ENCODE data around the gene TMEM61.

Gene TMEM61

DNA sequence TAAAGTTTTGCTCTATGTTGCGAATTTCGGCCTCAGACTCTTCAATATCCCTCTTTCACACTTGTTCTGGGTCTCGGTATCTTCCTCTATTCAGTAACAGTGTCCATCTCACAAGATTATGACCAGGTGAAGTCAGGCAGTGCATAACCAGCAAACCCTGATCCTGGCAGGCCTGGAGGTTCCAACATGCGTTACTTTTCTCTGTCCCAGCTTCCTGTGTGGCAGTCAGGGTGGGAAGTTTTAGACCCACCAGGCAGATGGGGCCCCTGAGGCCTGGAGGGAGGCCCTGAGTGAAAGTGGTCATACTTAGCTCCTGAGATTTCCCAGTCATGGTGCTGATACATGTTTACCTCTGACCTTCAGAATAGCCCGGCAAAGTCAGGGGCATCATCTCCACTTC is 5.1 kb downstream of the TMEM61 start:
- DNase-seq (ENCODE audit: low spot score): no peak

DNA sequence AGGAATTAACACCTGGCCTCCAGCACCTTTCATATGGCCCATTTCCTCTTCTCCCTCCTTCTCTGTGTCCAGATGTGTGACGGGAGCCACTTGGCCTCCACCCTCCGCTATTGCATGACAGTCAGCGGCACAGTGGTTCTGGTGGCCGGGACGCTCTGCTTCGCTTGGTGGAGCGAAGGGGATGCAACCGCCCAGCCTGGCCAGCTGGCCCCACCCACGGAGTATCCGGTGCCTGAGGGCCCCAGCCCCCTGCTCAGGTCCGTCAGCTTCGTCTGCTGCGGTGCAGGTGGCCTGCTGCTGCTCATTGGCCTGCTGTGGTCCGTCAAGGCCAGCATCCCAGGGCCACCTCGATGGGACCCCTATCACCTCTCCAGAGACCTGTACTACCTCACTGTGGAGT is 5.6 kb downstream of the TMEM61 start:
- DNase-seq (ENCODE audit: low spot score): no peak

DNA sequence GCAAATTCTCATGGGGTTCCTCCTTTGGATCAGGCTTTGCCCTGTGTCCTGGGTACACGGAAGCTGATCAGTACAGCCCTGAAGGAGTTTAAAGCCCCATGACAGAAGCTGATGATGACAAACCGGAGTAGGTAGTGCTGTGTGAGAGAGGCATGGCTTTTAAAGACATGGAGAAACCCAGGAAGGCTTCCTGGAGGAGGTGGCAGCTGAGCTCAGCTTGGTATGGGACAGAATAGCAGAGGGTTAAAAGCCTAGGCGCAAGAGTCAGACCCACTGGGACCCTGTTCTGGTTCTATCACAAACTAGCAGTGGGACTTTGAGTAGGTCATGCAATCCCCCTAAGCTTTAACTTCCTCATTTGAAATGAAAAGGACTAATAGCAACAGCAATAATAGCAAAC is 6.1 kb downstream of the TMEM61 start:
- DNase-seq (ENCODE audit: low spot score): no peak

DNA sequence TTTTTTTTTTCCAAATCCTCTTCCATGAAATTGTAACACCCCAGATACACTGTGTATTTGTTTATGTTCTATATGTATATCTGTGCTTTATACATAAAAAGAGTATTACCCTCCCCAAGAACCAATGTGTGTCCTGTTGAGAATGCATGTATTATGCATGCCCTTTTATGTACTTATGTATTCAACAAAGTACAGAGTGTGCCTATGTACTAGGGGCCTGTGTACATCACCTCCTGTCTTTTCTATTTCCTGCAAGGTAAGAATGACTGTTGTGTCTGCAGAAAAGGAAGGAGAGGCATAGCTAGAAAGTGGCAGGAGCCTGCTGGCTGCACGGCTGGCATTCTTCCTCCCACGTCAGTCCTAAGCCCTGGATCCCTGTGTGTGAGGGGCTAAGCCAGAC is 7.0 kb downstream of the TMEM61 start:
- DNase-seq (ENCODE audit: low spot score): no peak

DNA sequence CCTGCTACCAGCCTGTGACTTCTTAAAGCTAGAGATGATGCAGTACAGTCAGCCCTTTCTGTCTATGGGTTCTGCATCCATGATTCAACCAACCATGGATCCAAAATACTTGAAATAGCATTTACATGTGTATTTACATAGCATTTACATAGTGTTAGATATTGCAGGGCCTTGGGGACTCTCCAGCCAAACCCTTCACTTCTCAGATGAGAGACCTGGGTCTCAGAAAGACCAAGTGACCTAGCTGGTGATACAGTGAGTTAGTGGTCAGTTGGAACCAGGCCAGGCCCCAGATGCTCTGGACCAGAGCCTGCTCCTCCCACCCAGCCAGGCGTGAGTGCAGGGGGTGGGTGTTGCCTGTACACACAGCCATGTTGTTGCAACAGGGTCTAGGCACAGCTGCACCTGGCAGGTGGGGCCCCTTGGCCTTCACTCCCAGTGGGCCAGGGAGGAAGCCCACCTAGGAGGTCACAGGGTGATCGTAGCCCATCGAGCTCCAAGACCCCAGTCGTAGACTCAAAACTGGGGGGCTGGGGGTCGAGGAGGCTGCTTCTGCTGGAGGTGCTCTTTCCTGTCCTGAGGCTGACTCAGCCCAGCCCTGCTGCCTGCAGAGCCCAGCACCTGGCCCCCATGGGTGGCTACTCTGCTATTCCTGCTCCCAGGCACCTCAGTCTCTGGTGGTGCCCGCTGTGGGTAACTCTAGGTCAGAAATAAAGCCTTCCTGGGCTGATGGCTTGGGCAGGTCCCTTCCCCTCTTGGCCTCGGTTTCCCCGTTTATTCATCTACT is 7.7 kb downstream of the TMEM61 start:
- DNase-seq (ENCODE audit: low spot score): no peak

DNA sequence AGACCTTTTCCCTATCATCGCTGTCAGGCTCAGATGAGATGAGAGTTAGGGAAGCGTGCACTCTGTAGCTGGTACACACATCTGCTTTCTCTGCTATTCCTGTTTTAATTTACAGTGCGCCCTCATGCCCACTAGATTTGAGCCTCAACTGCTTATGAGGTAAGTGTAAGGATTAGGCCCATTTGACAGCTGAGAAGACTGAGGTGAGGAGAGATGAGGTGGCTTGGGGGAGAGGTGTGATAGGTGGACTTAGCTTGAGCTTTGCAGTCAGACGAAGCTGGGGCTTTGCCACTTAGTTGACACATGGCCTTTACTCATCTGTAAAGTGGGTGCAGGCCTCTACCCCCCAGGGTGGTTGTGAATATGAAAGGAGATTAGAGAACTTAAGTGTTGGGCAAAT is 8.5 kb downstream of the TMEM61 start:
- DNase-seq (ENCODE audit: low spot score): no peak

DNA sequence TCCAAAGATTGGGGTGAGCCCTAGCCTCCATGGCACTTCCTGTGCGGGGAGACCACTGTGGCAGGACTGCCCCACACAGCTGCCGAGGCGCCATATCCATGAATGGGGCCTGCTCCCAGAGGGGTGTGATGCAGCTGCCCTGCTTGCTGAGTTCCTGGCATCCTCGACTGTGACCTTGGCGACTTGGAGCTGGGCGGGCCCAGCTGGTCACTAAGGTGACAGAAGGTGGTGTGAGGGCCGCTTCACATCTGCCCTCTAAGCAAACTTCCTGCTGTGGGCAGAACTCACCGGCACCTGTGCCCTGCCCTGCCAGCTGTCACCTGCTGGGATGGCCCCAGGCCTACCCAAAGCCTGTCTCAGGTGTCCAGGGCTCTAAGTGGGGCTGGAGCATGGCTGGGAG is 9.0 kb downstream of the TMEM61 start:
- DNase-seq (ENCODE audit: low spot score): no peak

DNA sequence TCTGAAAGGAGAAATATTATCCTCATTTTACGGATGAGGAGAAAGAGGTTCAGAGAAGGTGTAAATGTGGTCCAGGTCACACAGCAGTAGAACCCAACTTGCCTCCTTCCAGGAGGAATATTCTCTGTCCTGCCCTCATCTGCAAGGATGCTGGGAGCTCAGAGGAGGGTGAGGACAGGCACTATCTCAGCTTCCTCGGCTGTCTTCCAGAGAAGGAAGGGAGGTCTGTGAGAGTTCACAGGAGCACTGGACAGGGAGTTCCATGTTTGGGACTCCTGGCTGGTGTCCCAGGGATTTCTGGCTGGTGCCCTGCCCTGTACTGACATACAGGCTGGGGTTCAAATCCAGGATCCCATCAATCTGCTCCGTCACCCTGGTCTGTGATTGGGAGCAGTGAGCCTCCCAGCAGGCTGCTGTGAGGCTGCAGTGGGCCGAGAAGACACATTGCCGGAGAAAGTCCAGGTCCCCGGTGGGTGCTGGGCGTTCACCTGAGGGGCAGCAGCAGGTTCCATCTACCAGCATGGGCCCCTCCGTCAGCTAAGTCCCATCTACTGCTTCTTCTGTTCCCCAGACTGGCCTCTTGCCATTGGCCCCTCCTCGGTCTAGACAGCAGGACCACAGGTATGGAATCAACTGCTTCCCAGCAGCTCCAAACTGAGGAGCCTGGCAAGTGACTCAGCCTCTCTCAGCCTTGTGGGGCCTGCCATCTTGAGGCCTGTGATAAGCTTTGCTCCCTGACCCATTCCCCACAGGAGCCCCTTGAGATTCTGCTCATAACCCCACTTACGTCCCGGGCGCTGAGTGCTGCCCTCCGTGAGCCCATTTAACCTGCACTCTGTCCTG is 9.8 kb downstream of the TMEM61 start:
- no peak for DNase-seq (ENCODE audit: low spot score)

DNA sequence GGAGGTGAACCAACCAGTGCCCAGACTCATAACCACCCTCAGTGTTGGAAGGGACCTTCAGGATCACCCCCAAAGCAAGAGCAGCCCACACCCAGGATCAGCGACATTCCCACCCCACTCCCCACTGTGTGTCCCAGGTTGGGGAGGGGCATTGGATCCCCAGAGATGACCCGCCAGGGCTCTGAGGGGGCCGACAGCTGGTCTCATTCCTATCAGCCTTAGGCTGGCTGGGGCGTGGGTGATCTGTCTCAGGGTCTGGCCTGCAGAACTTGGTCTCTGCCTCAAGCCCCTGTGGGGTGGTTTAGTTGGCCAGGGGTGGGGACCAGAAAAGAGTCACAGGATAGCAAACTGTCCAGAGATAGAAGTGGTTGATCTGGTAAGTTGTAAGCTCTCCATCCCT is 10.5 kb downstream of the TMEM61 start:
- DNase-seq (ENCODE audit: low spot score): no peak

DNA sequence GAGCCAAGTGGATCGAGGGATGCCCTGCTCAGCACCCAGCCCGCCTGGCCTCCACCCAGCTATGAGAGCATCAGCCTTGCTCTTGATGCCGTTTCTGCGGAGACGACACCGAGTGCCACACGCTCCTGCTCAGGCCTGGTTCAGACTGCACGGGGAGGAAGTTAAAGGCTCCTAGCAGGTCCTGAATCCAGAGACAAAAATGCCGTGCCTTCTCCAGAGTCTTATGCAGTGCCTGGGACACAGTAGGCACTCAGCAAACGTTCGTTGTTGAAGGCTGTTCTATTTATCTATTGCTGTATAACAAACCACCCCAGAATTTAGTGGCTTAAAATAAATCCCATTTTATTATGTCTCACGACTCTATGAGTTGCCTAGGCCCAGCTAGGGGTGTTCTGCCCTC is 11.5 kb downstream of the TMEM61 start:
- DNase-seq (ENCODE audit: low spot score): no peak

DNA sequence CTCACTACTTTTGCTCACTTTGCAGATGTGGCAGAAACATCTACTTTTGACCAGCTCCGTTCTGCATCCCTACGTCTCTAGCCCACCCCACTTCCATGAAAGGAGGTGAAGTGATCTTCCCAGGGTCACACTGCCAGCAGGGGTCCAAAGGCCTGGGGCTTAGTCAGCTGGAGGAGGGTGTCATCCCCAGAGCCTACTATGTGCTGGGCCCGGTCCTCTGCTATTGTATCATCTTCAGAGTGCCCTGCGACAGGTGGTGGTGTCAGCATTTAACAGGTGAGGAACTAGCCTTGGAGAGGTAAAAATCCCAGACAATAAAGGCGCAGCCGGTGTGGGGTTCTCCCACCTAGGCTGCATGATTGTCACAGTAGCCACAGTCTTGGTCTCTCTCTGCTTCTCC is 12.7 kb downstream of the TMEM61 start:
- no peak for DNase-seq (ENCODE audit: low spot score)

DNA sequence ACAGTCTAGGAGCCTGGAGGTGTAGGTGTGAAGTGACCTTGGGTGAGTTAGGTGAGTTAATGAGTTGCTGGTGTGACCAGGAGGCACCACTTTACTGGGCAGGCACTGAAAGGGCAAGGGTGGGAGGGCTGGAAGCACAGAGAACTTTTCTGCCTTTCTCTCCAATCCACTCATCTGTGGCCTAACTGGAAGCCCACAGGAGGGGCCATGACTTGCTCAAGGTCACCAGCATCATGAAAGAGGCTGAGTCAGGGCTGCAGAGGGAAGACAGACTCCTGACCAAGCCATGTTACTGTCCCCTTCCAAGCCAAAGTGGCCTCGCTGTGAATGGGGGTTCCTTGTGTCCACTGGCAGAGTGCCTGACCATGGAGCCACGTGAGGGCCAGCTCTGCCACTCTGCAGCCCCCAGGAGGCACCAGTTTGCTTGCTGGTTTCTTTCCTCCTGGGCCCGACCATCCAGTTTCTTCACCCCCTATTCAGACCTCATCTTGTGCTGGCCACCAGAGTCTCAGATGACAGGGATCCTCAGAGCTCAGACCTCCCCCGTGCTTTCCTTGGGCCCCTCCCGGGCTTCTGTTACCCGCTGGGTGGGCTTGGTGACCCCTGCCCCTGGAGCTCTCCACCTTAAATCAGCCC is 14.0 kb downstream of the TMEM61 start:
- DNase-seq (ENCODE audit: low spot score): no peak

DNA sequence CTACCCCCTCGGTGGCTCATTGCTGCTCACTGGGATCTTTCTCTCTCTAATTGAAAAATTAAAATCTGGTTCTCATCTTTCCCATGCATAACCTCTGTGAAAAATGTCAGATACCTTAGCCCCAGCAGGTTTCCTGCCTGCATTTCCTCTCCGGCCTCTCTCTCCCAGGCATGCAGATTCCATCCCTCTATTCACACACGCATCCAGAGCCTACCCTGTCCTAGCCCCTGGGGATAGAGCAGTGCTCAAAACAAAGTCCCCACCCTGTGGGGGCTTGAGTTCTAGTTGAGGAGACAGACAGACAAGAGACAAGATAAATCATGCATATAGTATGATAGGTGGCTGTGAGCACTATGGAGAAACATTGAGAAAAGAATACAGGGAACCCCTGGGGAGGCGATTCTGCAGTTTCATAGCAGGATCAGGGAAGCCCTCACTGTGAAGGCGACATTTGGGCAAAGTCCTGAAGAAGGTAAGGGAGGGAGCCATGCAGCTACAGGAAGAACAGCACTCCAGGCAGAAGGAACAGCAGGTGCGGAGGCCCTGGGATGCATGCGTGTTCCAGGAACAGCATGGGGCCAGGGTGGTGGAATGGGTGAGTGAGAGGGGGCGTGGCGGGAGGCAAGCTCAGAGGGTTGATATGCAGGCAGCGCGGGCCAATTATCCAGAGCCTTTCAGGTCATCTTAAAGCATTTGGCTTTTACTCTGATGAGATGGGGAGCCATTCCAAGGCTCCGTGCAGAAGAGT is 14.8 kb downstream of the TMEM61 start:
- DNase-seq (ENCODE audit: low spot score): no peak

DNA sequence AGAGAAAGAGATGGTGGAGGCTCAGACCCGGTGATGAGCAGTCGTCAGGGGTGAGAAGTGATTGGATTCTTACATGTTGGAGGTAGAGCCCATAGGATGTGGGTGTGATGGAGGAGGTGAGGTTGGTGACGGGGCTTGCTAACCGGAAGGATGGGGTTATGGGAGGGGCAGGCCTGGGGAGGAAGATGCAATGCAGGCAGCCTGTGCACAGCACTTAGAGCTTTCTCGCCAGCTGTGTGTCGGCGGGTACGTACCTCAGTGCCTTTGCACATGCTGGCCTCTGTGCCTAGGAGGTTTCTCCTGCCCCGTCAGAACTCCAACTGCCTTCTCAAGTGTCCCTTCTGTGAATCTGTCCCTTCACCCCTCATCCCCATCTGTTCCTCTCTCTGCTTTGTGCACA is 15.4 kb downstream of the TMEM61 start:
- DNase-seq (ENCODE audit: low spot score): no peak

DNA sequence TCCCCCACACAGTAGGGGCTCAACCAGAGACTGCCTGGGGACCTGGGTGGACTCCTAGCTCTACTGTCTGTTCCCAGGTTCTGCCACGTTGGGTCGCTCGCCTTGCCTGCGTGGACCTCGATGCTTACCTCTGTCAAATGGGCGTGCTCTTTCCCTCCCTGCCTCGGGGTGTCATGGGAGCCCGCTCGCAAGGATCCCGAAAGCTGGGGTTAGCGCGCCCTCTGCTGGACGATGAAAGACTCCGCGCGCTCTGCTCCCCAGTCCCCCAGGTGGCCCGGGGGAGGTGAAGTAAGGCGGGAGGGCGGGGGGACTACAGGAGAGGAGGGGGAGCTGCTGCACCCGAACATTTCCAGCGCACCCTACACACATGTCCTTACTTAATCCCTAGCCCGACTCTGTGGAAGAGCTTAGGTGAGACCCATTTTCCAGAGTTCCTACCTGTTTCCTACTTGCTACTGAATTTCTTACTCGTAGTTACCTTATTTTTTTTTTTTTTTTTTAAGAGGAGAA is 16.0 kb downstream of the TMEM61 start:
- peak; percentile 78 for DNase-seq (ENCODE audit: low spot score)

DNA sequence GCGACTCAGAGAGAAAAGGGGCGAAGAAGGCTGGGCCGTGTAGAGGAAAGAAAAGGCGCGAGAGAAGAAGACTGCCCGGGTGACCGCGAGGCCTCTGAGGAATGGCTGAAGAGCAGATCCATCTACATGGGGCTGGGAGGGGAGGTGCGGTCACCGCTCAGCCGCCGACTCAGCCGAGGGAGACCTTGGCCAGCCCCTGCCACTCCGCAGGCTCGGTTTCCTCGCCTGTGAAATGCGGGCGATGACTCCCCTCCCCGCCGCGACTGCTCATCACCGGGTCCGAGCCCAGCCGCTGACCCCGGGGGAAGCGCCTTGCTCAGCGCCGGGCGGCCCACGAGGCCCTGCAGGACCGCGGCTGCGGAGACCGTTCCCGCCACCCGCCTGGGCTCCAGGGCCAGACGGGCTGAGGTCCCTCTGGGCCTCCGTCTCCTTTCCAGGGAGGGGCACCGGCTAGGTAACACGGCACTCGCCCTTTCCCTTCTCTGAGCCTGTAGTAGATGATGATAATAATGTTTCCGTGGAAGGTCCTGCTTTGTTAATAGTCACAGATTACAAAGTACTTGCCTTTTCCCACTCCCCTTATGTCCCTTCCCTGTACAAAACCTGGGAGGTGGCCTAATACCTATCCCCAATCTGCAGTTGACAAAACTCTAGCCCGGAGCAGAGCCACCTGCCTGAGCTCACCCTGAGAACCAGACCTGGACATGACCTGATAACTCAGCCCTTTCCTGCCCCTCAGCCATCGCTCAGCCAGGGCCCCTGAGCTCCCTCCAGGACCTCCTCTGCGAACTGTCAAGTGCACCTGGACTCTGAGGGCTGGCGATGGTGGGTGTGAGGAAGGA is 16.7 kb downstream of the TMEM61 start:
- DNase-seq (ENCODE audit: low spot score): no peak

DNA sequence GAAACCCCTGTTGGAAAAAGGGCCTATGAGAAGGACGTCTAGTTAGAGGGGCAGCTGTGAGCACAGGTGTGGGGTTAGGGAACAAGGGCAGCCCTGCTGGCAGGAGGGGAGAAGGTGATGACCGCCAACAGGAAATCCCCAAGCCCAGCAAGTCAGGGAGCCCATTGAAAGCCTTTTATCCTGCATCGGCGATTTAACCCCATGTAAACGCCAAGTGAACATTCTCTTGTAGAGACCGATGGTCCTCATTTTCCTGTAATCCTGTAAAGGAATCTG is 17.2 kb downstream of the TMEM61 start:
- DNase-seq (ENCODE audit: low spot score): no peak

DNA sequence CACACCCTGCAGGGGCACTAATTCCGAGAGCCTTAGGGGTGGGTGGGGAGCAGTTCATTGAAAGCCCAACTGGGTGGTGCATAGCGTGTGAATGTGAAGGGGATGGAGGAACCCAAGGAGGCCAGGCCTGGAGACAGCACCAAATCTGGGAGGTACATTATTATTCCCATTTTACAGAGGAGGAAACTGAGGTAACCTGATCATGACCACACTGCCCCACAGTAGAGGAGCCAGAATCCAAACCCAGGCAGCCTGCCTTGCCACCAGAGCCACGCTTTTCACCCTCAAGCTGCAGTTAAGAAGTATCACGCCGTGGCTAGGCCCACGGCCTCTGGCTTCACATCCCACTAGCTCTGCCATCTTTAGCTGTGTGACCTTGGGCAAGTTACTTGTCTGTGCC is 17.7 kb downstream of the TMEM61 start:
- no peak for DNase-seq (ENCODE audit: low spot score)

DNA sequence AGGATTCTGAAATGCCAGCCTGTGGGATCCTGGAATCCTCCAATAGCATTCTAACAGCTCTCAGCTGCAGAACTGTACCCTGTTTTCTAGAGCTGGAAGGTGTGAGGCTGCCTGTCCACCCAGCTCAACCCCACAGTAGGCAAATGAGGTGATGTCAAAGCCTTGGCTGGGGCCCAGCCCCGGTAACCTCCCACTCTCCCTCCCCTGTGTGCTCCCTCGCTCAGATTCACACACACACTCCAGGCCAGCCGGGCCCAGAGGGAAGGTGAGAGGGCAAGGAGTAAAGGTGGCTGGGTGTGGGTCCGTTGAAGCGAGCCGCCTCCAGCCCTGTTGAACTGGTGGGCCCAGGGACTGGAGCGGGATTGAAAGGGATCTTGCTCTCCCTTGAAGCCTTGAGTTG is 18.2 kb downstream of the TMEM61 start, which contains the start of gene BSND:
Gene BSND (plus strand): TSS at position 257 of the 400 bp plus-strand sequence. CDS start 254 bp downstream, outside the sequence.
- no peak for DNase-seq (ENCODE audit: low spot score)

DNA sequence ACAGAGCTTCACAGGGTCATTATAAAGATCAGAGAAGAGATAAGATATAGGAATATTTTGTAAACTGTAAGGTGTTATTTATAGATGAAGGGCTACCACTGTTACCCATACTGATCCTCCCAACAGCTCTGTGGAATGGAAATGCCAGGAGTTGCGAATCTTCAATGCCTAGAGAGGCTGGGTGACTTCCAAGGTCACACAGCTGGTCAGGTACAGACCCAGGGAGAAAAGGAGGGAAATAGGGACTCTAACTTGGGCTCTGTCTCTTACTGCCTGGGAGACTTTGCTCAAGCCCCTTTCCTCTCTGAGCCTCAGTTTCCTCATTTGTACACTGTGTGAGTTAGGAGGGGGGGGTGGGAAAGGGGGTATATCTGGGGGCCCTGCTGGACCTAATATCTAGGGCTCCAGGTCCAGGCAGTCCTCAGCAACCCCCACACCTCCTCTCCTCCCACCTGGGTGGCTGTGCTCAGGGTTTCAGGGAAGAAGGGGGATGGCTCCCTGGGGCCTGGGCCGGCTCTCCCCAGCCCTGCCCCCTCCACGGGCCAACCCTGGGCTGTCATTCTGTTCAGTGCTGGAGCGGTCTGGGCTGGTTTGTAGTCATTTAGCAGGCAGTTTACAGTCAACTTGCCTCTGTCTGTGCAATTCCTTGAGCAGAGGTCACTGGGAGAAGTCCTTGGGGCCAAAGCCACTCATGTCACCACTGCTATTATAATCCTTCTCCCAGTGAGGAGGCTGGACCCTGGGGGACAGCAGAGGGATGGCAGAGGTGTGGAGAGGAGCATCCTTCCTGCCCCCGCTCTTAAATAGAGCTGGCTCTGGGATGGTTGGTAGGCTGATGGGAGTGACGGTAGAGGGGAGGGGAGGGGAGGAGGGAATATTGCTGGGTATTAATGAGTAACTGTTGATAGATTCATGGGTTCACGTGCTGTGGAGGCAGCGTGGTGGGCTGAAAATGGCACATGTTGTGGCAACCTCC is 20.0 kb downstream of the TMEM61 start:
- no peak for DNase-seq (ENCODE audit: low spot score)

Data from left forelimb (tissue), 1 donor.